K562 (cell line): ENCODE results near the gene TBC1D25. TPM values are rescaled to one million over a fixed set of nuclear protein-coding genes. Genes with fewer than 3 reads are reported as not detected.
"Not testable (repeated sequence)": the region's sequence is repeated elsewhere in the genome, so short reads cannot be mapped to it uniquely, and the experiment has no call there.

Experiments used
- ATAC-seq: fragments of 200-7000 bp; cut with Tn5 transposase; 3 replicates; pipeline ENCODE4 v1.9.1; 2020; ENCODE audit warnings: moderate library complexity
- BruUV-seq: library from RNA; stranded (reverse); fragments of 400-500 nt; replicated peaks from 2 replicates; lab custom pipeline; 2021; lab: Mats Ljungman, UMichigan
- CTCF ChIA-PET: fragments of 300-600 bp; formaldehyde crosslinking; extraction: SDS; loops from one replicate; lab custom pipeline; 2021; ENCODE audit warnings: low intra/inter-chr PET ratio; lab: Yijun Ruan, JAX
- POLR2A ChIA-PET: fragments of 300-600, 350-650 bp; sonication (Branson Sonifier 250); formaldehyde crosslinking; extraction: SDS; loops from one replicate; lab custom pipeline; 2021; ENCODE audit warnings: antibody characterized with exemption, inconsistent platforms; lab: Yijun Ruan, JAX
- DNase-seq, 4 experiments: peaks; one replicate each; pipeline versions ENCODE4 v3.0.0 to v3.0.0-alpha.2; 2011 to 2018; ENCODE audit warnings: low spot score in 3 of 4, mixed read lengths in 3 of 4; ENCODE audit errors: extremely low read depth in 1 of 4
- FAIRE-seq: peaks from 2 replicates; lab custom pipeline; 2011; peaks lifted over from hg19 to GRCh38; lab: Jason Lieb, UNC
- H2AFZ ChIP-seq: 2 replicates; pipeline ENCODE4 v1.6.0; 2011; ENCODE audit warnings: low read depth, low read length, control low read depth, inconsistent platforms
- H3K27ac ChIP-seq: fragments of 200-600 bp; 3 replicates; pipeline ENCODE4 v1.8.0; 2011; ENCODE audit warnings: low read depth, mild to moderate bottlenecking, control low read depth, inconsistent platforms, low read length, moderate library complexity, mixed read lengths; ENCODE audit errors: extremely low read depth
- H3K27me3 ChIP-seq, 2 experiments: fragments of 300-600 bp in 1 of 2; 2 replicates in 1 of 2; 3 replicates in 1 of 2; pipeline versions ENCODE4 v1.6.0 to v1.8.0; 2011; ENCODE audit warnings: inconsistent platforms in 2 of 2, low read length in 2 of 2, mild to moderate bottlenecking in 1 of 2, mixed read lengths in 1 of 2, moderate library complexity in 1 of 2; ENCODE audit not compliant: control insufficient read depth in 2 of 2, insufficient read depth in 2 of 2
- H3K36me3 ChIP-seq: fragments of 300-600 bp; 3 replicates; pipeline ENCODE4 v1.8.0; 2011; ENCODE audit warnings: mild to moderate bottlenecking, low read length, inconsistent platforms; ENCODE audit not compliant: control insufficient read depth, insufficient read depth
- H3K4me1 ChIP-seq, 2 experiments: fragments of 200-600 bp in 1 of 2; replicated peaks in 1 of 2; 2 replicates in 1 of 2; 3 replicates in 1 of 2; pipeline versions ENCODE4 v1.5.1 to v1.8.0; 2011; ENCODE audit warnings: inconsistent platforms in 2 of 2, low read length in 2 of 2, mild to moderate bottlenecking in 1 of 2, mixed read lengths in 1 of 2, moderate library complexity in 1 of 2; ENCODE audit not compliant: control insufficient read depth in 2 of 2, insufficient read depth in 2 of 2
- H3K4me2 ChIP-seq: 2 replicates; pipeline ENCODE4 v1.6.1; 2011; ENCODE audit warnings: low read length, control low read depth, inconsistent platforms, mixed read lengths; ENCODE audit not compliant: insufficient read depth
- H3K4me3 ChIP-seq: fragments of 200-600 bp; sonication (generic), shearing (Covaris generic); 2 replicates; pipeline ENCODE4 v1.5.1; 2016; ENCODE audit warnings: control low read depth, inconsistent platforms
- H3K79me2 ChIP-seq: fragments of 200-600 bp; 3 replicates; pipeline ENCODE4 v1.8.0; 2011; ENCODE audit warnings: low read length, inconsistent platforms; ENCODE audit not compliant: control insufficient read depth, insufficient read depth
- H3K9ac ChIP-seq, 2 experiments: 2 replicates each; pipeline versions ENCODE4 v1.6.0 to v1.6.1; 2011; ENCODE audit warnings: low read depth in 2 of 2, low read length in 2 of 2, control low read depth in 1 of 2, inconsistent platforms in 1 of 2, mild to moderate bottlenecking in 1 of 2, mixed read lengths in 1 of 2; ENCODE audit not compliant: insufficient read depth in 1 of 2
- H3K9me1 ChIP-seq: one replicate; pipeline ENCODE4 v1.6.0; 2011; ENCODE audit warnings: inconsistent platforms, mild to moderate bottlenecking, low read length, moderate library complexity; ENCODE audit not compliant: control insufficient read depth, insufficient read depth
- H3K9me3 ChIP-seq: replicated peaks from 2 replicates; pipeline ENCODE4 v1.5.1; 2011; ENCODE audit warnings: low read depth, low read length, inconsistent platforms; ENCODE audit not compliant: control insufficient read depth, insufficient read depth
- H4K20me1 ChIP-seq: replicated peaks from 2 replicates; pipeline ENCODE4 v1.6.1; 2011; ENCODE audit warnings: low read length, inconsistent platforms, mixed read lengths; ENCODE audit not compliant: control insufficient read depth, insufficient read depth
- CBFA2T3 ChIP-seq: fragments of 450-650 bp; IDR thresholded peaks from 2 replicates; pipeline ENCODE4 v1.6.1; 2017
- KDM1A ChIP-seq, 2 experiments: fragments of 450-650 bp; IDR thresholded peaks; 2 replicates each; pipeline ENCODE4 v1.6.1; 2016; ENCODE audit warnings: mild to moderate bottlenecking in 2 of 2
- RBFOX2 ChIP-seq: fragments of 200-400 bp; formaldehyde crosslinking; IDR thresholded peaks from 2 replicates; pipeline ENCODE4 v1.6.1; 2017; ENCODE audit warnings: low read depth, mild to moderate bottlenecking, low read length, moderate library complexity
- RBM39 ChIP-seq: fragments of 200-400 bp; formaldehyde crosslinking; optimal IDR thresholded peaks from 2 replicates; pipeline ENCODE3; 2018; ENCODE audit warnings: low read depth, low read length
- RCOR1 ChIP-seq, 2 experiments: IDR thresholded peaks; 2 replicates each; pipeline ENCODE4 v1.6.1; 2012; ENCODE audit warnings: low read depth in 2 of 2, low read length in 2 of 2, borderline replicate concordance in 1 of 2, improper control_type of control experiment in 1 of 2
- WGBS: fragments of 100-300 bp; shearing (Covaris generic); methylation state at CpG from one replicate; pipeline ENCODE4 v1.1.6; 2016; ENCODE audit warnings: low coverage, mixed read lengths; ENCODE audit not compliant: insufficient coverage; ENCODE audit errors: missing lambda C conversion rate; 5-methylcytosine and 5-hydroxymethylcytosine counted together
- in situ Hi-C: fragments of 300-500 bp; cut with MboI; formaldehyde crosslinking; loops from 4 replicates; pipeline ENCODE4 v1.15.0; 2018; ENCODE audit warnings: inconsistent platforms, mixed read lengths
- intact Hi-C: fragments of 100-400 bp; cut with micrococcal nuclease; formaldehyde crosslinking; loops from 2 replicates; pipeline ENCODE4 v1.14.2; 2022
- polyA plus RNA-seq, 8 experiments: library from polyadenylated mRNA; depleted of rRNA in 4 of 8; stranded (reverse) in 5 of 8; unstranded in 3 of 8; fragments of >200 nt; fragmentation: Nextera tagmentation in 2 of 8; fragmentation: Illumina TruSeq in 1 of 8; extraction: Ambion mirVana in 2 of 8; extraction: Trizol in 1 of 8; gene quantifications; 2 replicates each; pipeline versions ENCODE4 v1.2.1 to v1.2.3, GENCODE V29; 2011 to 2014; ENCODE audit warnings: inconsistent platforms in 1 of 8, missing spikeins in 1 of 8
- total RNA-seq, 7 experiments: library from RNA; depleted of rRNA in 6 of 7; stranded (reverse); fragments of >200 nt in 6 of 7; fragmentation: Illumina TruSeq in 2 of 7; extraction: Trizol in 2 of 7; gene quantifications; 2 replicates each; pipeline versions ENCODE4 v1.2.1 to v1.2.3, GENCODE V29; 2011 to 2021; ENCODE audit warnings: low replicate concordance in 1 of 7

Gene TBC1D25
- total and polyA plus RNA-seq, 9 of the 15 experiments (the other 6 are each of a cell fraction or from before 2014, with no cell fraction given): 0.62 to 10.6 (median 3.9) TPM

DNA sequence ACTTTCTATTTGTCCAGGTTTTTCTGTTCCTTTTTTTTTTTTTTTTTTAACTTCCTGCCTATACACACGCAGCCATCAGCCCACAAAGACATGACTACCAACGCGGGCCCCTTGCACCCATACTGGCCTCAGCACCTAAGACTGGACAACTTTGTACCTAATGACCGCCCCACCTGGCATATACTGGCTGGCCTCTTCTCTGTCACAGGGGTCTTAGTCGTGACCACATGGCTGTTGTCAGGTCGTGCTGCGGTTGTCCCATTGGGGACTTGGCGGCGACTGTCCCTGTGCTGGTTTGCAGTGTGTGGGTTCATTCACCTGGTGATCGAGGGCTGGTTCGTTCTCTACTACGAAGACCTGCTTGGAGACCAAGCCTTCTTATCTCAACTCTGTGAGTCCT lies 15.8 kb upstream of the TBC1D25 start:
- TF ChIP-seq RBFOX2: peak; percentile 52
- TF ChIP-seq RBM39: no peak
- TSS peak; percentile 31 for BruUV-seq
- Histone ChIP-seq H3K79me2 (peaks cover 32% of the 10 kb centered on the region), H3K9me1 (peaks cover 3% of the 10 kb centered on the region), H3K4me3 (peak overlapping the region; percentile 60; the same call in 1 of the 2 replicates), H3K27ac (no peak overlapping the region; the same call in 2 of the 3 replicates), H3K4me1 (peaks cover 9 to 12% of the 10 kb centered on the region in 2 experiments; a peak in 3 of 5 replicates), H2AFZ (no peak overlapping the region), H3K27me3 (no peaks in the 10 kb centered on the region), H3K9ac (peak overlapping the region in 1 of 2 experiments; percentile 85; a peak in 3 of 4 replicates), H4K20me1 (no peaks in the 10 kb centered on the region; the same call in 1 of the 2 replicates), H3K9me3 (no peaks in the 10 kb centered on the region), H3K4me2 (peak overlapping the region; percentile 66), H3K36me3 (peaks cover 50% of the 10 kb centered on the region; the same call in 2 of the 3 replicates)
- intact Hi-C loops (loop anchor here (10.0 kb wide), 1 partner anchor 51 kb away; the partner anchor contains the start of gene RBM3), in situ Hi-C loops (no loop called here)
- FAIRE-seq (no peak), ATAC-seq (no peak), DNase-seq (no peak)
- CTCF ChIA-PET: interaction anchor here (0.6 kb wide), 1 partner anchor 58 kb away, joined by 4 read pairs; no protein-coding TSS in a partner anchor
- 76% methylated on average over 10 of the region's 12 CpGs for WGBS
- POLR2A ChIA-PET: no interaction called here

DNA sequence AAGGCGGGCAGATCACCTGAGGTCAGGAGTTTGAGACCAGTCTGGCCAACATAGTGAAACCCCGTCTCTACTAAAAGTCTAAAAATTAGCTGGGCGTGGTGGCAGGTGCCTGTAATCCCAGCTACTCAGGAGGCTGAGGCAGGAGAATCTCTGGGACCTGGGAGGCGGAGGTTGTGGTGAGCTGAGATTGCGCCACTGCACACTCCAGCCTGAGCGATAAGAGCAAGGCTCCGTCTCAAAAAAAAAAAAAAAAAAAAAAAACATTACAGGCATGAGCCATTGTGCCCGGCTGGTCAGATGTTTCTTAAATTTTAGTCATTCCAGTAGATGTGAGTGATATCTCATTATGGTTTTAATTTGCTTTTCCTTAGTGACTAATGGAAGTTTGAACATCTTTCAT lies 13.7 kb upstream of the TBC1D25 start:
- 76% methylated on average over 3 of the region's 8 CpGs for WGBS
- H3K4me3 ChIP-seq, H2AFZ ChIP-seq, BruUV-seq, H3K9me3 ChIP-seq, H3K4me2 ChIP-seq, ATAC-seq, CTCF ChIA-PET, FAIRE-seq, H3K27me3 ChIP-seq, in situ Hi-C loops, H3K9ac ChIP-seq, H4K20me1 ChIP-seq, H3K27ac ChIP-seq, DNase-seq, H3K9me1 ChIP-seq: not testable (repeated sequence)
- peaks cover 32% of the 10 kb centered on the region for H3K79me2 ChIP-seq
- peaks cover 58% of the 10 kb centered on the region; the same call in 2 of the 3 replicates for H3K36me3 ChIP-seq
- 0 out of 2 replicates have a peak, but pooled peaks have one; percentile 29 for TF ChIP-seq CBFA2T3
- TF ChIP-seq RCOR1 (IDR thresholded peaks at IDR 0.05; ENCODE audit: borderline replicate concordance in 1 of 2, low read depth in 2 of 2, low read length in 2 of 2): peak in 1 of 2 experiments; percentile 50; a peak in 1 of 4 replicates
- peak; percentile 27 to 31; a peak in 2 of 4 replicates for TF ChIP-seq KDM1A (IDR thresholded peaks at IDR 0.05)
- POLR2A ChIA-PET: interaction anchor here (0.6 kb wide), 2 partner anchors 29 to 56 kb away, joined by 3 to 4 read pairs; partner anchors contain the start of gene SLC38A5
- intact Hi-C loops: loop anchor here (10.0 kb wide), 1 partner anchor 49 kb away; the partner anchor contains the start of gene RBM3
- H3K4me1 ChIP-seq: peaks cover 9 to 12% of the 10 kb centered on the region in 2 experiments; a peak in 3 of 5 replicates
